ENCODE results near the gene FAM184B. TPM values are rescaled to one million over a fixed set of nuclear protein-coding genes. Genes with fewer than 3 reads are reported as not detected.

Gene FAM184B
- total RNA-seq, 1 experiment from 2014 or later = 0.47 TPM

- H3K9me2 ChIP-seq (replicated peaks; ENCODE audit: low read length) = no peaks in the 10 kb centered on the region
- no peak for TF ChIP-seq EZH2 (IDR thresholded peaks at IDR 0.05; ENCODE audit: low read length, unreplicated experiment)
- no peak for TF ChIP-seq EZH2phosphoT487 (IDR thresholded peaks at IDR 0.05; ENCODE audit: borderline replicate concordance, low read length)
- TF ChIP-seq CTCF (conservative IDR thresholded peaks at IDR 0.05; ENCODE audit: low read depth, low read length) = no peak
- H3K27me3 ChIP-seq (ENCODE audit: low read length) = no peaks in the 10 kb centered on the region
- no peak overlapping the region for H2AFZ ChIP-seq (ENCODE audit: low read length)
- no peaks in the 10 kb centered on the region for H3K79me2 ChIP-seq (ENCODE audit: low read length)
- no peaks in the 10 kb centered on the region for H4K20me1 ChIP-seq (ENCODE audit: low read length)
- H3K4me3 ChIP-seq (ENCODE audit: low read length) = no peak overlapping the region
- peak; percentile 86 for ATAC-seq
- POLR2A ChIA-PET (ENCODE audit: unreplicated experiment) = no interaction called here
- H3K9me3 ChIP-seq (ENCODE audit: low read length) = no peaks in the 10 kb centered on the region
- H3K9ac ChIP-seq (ENCODE audit: low read length) = no peak overlapping the region
- H3K27ac ChIP-seq (ENCODE audit: low read length) = peak overlapping the region; percentile 68
- no peaks in the 10 kb centered on the region for H3F3A ChIP-seq (ENCODE audit: low read length, unreplicated experiment)
- no TSS peak for BruUV-seq (replicated peaks)
- H3K4me2 ChIP-seq (ENCODE audit: low read length) = 0 out of 2 replicates have a peak overlapping the region, but pooled peaks have one; percentile 43
- peak; percentile 92 for DNase-seq
- peaks cover 31% of the 10 kb centered on the region for H3K4me1 ChIP-seq (ENCODE audit: insufficient read depth, low read length)
- CTCF ChIA-PET = no interaction called here
- no peaks in the 10 kb centered on the region for H3K36me3 ChIP-seq (ENCODE audit: low read depth, low read length)
- intact Hi-C loops (cut with micrococcal nuclease) = no loop called here
Measured at GRCh38 chr4:17690898-17691297, 90.5 kb downstream of the FAM184B start.

GRCh38 chr4:17690135-17690534 lies 91.3 kb downstream of the FAM184B start:
- Histone ChIP-seq H3K9ac (ENCODE audit: low read length) (no peak overlapping the region; the same call in 1 of the 2 replicates), H3K4me1 (ENCODE audit: insufficient read depth, low read length) (peaks cover 31% of the 10 kb centered on the region), H3K9me3 (ENCODE audit: low read length) (no peaks in the 10 kb centered on the region), H3K4me3 (ENCODE audit: low read length) (no peak overlapping the region), H3K27me3 (ENCODE audit: low read length) (no peaks in the 10 kb centered on the region), H2AFZ (ENCODE audit: low read length) (no peak overlapping the region), H4K20me1 (ENCODE audit: low read length) (no peaks in the 10 kb centered on the region), H3K9me2 (replicated peaks; ENCODE audit: low read length) (no peaks in the 10 kb centered on the region), H3K79me2 (ENCODE audit: low read length) (no peaks in the 10 kb centered on the region), H3K4me2 (ENCODE audit: low read length) (peak overlapping the region; percentile 29; the same call in 1 of the 2 replicates), H3K27ac (ENCODE audit: low read length) (peak overlapping the region; percentile 68), H3K36me3 (ENCODE audit: low read depth, low read length) (no peaks in the 10 kb centered on the region), H3F3A (ENCODE audit: low read length, unreplicated experiment) (no peaks in the 10 kb centered on the region)
- intact Hi-C loops (cut with micrococcal nuclease) = no loop called here
- ATAC-seq (no peak), DNase-seq (no peak)
- no peak for TF ChIP-seq EZH2phosphoT487 (IDR thresholded peaks at IDR 0.05; ENCODE audit: borderline replicate concordance, low read length)
- TF ChIP-seq EZH2 (IDR thresholded peaks at IDR 0.05; ENCODE audit: low read length, unreplicated experiment) = no peak
- no peak for TF ChIP-seq CTCF (conservative IDR thresholded peaks at IDR 0.05; ENCODE audit: low read depth, low read length)
- ChIA-PET POLR2A (ENCODE audit: unreplicated experiment) (no interaction called here), CTCF (no interaction called here)
- BruUV-seq (replicated peaks) = no TSS peak

GRCh38 chr4:17688011-17688441 lies 93.4 kb downstream of the FAM184B start:
- Histone ChIP-seq H3K9me3 (ENCODE audit: low read length) (no peaks in the 10 kb centered on the region), H3K4me3 (ENCODE audit: low read length) (0 out of 2 replicates have a peak overlapping the region, but pooled peaks have one; percentile 18), H3K36me3 (ENCODE audit: low read depth, low read length) (no peaks in the 10 kb centered on the region), H3K27me3 (ENCODE audit: low read length) (no peaks in the 10 kb centered on the region), H2AFZ (ENCODE audit: low read length) (peak overlapping the region; percentile 54), H3K79me2 (ENCODE audit: low read length) (no peaks in the 10 kb centered on the region), H3K9me2 (replicated peaks; ENCODE audit: low read length) (no peaks in the 10 kb centered on the region), H3K4me1 (ENCODE audit: insufficient read depth, low read length) (peaks cover 31% of the 10 kb centered on the region), H3K27ac (ENCODE audit: low read length) (peak overlapping the region; percentile 75), H4K20me1 (ENCODE audit: low read length) (no peaks in the 10 kb centered on the region), H3K9ac (ENCODE audit: low read length) (0 out of 2 replicates have a peak overlapping the region, but pooled peaks have one; percentile 23), H3F3A (ENCODE audit: low read length, unreplicated experiment) (no peaks in the 10 kb centered on the region), H3K4me2 (ENCODE audit: low read length) (peak overlapping the region; percentile 37)
- no peak for TF ChIP-seq EZH2 (IDR thresholded peaks at IDR 0.05; ENCODE audit: low read length, unreplicated experiment)
- TF ChIP-seq CTCF (conservative IDR thresholded peaks at IDR 0.05; ENCODE audit: low read depth, low read length) = no peak
- no peak for TF ChIP-seq EZH2phosphoT487 (IDR thresholded peaks at IDR 0.05; ENCODE audit: borderline replicate concordance, low read length)
- POLR2A ChIA-PET (ENCODE audit: unreplicated experiment) = no interaction called here
- intact Hi-C loops (cut with micrococcal nuclease) = no loop called here
- BruUV-seq (replicated peaks) = no TSS peak
- DNase-seq (peak; percentile 54), ATAC-seq (peak; percentile 36)
- CTCF ChIA-PET = no interaction called here
